ENCODE measurements around the gene ATRAID.

The ATRAID gene

DNA sequence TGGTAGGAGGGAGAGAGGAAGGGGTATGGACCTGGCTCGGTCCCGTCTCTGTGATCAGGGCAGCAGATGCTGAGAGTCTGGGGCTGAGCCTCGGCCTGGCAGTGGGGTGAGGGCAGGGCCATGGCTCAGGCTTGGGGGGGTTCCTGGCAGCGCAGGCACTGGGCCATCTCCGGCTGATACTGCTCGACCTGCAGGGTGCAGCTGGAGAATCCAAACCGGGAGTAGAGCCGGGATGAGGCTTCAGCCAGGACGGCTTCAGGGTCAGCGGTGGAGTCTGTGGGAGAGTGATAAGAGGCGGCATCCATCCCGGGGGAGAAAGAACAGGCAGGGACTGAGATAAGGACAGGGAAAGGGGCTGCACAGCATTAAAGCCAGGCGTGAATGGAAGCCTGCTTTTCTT is 43.3 kb downstream of the ATRAID start:
- Histone ChIP-seq H3K27me3 (replicated peaks; ENCODE audit: insufficient read depth, low read length) (peaks cover 40% of the 10 kb centered on the region), H3K79me2 (ENCODE audit: low read length) (no peaks in the 10 kb centered on the region), H3K27ac (ENCODE audit: low read length) (no peak overlapping the region), H3K4me2 (ENCODE audit: low read depth, low read length) (no peak overlapping the region), H4K20me1 (ENCODE audit: insufficient read depth, low read length) (no peaks in the 10 kb centered on the region), H3K9me2 (replicated peaks; ENCODE audit: insufficient read depth, low read length) (no peaks in the 10 kb centered on the region), H3F3A (ENCODE audit: insufficient read depth, low read length) (no peaks in the 10 kb centered on the region), H3K9ac (ENCODE audit: low read length) (no peak overlapping the region), H3K9me3 (replicated peaks; ENCODE audit: insufficient read depth, low read length) (no peaks in the 10 kb centered on the region), H2AFZ (ENCODE audit: low read length) (no peak overlapping the region), H3K36me3 (replicated peaks; ENCODE audit: insufficient read depth, low read length) (no peaks in the 10 kb centered on the region), H3K4me1 (ENCODE audit: low read length) (no peaks in the 10 kb centered on the region), H3K4me3 (ENCODE audit: low read length) (no peak overlapping the region)
- TF ChIP-seq, protein P1, sequence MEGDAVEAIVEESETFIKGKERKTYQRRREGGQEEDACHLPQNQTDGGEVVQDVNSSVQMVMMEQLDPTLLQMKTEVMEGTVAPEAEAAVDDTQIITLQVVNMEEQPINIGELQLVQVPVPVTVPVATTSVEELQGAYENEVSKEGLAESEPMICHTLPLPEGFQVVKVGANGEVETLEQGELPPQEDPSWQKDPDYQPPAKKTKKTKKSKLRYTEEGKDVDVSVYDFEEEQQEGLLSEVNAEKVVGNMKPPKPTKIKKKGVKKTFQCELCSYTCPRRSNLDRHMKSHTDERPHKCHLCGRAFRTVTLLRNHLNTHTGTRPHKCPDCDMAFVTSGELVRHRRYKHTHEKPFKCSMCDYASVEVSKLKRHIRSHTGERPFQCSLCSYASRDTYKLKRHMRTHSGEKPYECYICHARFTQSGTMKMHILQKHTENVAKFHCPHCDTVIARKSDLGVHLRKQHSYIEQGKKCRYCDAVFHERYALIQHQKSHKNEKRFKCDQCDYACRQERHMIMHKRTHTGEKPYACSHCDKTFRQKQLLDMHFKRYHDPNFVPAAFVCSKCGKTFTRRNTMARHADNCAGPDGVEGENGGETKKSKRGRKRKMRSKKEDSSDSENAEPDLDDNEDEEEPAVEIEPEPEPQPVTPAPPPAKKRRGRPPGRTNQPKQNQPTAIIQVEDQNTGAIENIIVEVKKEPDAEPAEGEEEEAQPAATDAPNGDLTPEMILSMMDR (IDR thresholded peaks at IDR 0.05; ENCODE audit: low read length), result no peak
- TF ChIP-seq EZH2 (optimal IDR thresholded peaks at IDR 0.05; ENCODE audit: low read depth, low read length), result no peak
- no peak for TF ChIP-seq EZH2phosphoT487 (IDR thresholded peaks at IDR 0.05; ENCODE audit: low read length)
- DNase-seq, result no peak

DNA sequence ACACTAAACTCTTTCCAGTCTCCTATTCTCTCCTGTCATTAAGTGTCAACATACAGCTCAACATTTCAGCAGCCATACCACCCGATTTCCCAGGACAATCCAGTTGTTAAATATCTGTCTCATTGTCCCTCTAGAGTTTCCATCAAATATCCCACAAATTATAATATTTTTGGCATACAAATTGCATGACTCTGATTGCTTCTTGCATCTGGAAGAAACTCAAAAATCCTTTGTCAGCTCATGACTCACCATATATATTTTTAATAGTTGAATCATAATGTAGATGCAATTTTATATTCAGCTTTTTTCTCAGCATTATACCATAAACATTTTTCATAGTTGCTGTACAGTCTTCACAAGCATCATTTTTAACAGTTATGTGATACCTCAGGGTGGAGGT is 43.8 kb downstream of the ATRAID start:
- no peaks in the 10 kb centered on the region for H4K20me1 ChIP-seq (ENCODE audit: insufficient read depth, low read length)
- H3K4me3 ChIP-seq (ENCODE audit: low read length), result no peak overlapping the region
- H3F3A ChIP-seq (ENCODE audit: insufficient read depth, low read length), result no peaks in the 10 kb centered on the region
- H3K4me1 ChIP-seq (ENCODE audit: low read length), result no peaks in the 10 kb centered on the region
- no peak overlapping the region for H3K4me2 ChIP-seq (ENCODE audit: low read depth, low read length)
- DNase-seq, result no peak
- no peaks in the 10 kb centered on the region for H3K79me2 ChIP-seq (ENCODE audit: low read length)
- H3K9me3 ChIP-seq (replicated peaks; ENCODE audit: insufficient read depth, low read length), result no peaks in the 10 kb centered on the region
- TF ChIP-seq EZH2 (optimal IDR thresholded peaks at IDR 0.05; ENCODE audit: low read depth, low read length), result no peak
- TF ChIP-seq EZH2phosphoT487 (IDR thresholded peaks at IDR 0.05; ENCODE audit: low read length), result no peak
- TF ChIP-seq, protein P1 (IDR thresholded peaks at IDR 0.05; ENCODE audit: low read length), result no peak
- no peak overlapping the region for H2AFZ ChIP-seq (ENCODE audit: low read length)
- peaks cover 45% of the 10 kb centered on the region for H3K27me3 ChIP-seq (replicated peaks; ENCODE audit: insufficient read depth, low read length)
- H3K9me2 ChIP-seq (replicated peaks; ENCODE audit: insufficient read depth, low read length), result no peaks in the 10 kb centered on the region
- no peak overlapping the region for H3K9ac ChIP-seq (ENCODE audit: low read length)
- H3K27ac ChIP-seq (ENCODE audit: low read length), result no peak overlapping the region
- no peaks in the 10 kb centered on the region for H3K36me3 ChIP-seq (replicated peaks; ENCODE audit: insufficient read depth, low read length)

DNA sequence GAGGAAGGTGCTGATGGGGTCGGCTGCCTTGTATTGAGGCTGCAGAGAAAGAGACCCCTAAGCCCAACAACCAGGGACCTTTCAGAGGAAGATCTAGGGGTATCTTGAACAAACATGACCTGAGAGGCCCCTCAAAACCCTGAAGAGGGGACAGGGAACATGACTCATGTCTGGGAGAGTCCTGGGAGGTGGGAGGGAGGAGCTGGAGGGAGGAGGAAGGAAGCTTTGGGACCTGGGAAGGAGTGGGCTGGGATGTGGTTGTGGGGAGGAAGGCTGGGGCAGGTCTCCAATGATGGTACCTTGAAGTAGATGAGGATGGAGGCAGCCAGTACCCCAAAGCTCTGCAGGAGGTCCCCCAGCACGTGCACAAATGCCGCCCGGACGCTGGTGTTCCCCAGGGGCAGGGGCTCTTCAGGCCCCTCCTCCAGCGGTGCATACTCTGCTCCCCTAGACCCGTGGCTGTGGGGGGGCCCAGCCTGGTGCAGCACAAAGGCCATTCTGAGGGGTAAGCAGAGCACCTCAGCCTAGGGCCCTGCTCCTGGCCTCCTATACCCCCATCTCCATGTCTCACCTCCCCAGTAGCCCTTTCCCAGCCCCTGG is 45.1 kb downstream of the ATRAID start:
- Histone ChIP-seq H2AFZ (ENCODE audit: low read length) (no peak overlapping the region), H3K4me3 (ENCODE audit: low read length) (no peak overlapping the region), H3F3A (ENCODE audit: insufficient read depth, low read length) (no peaks in the 10 kb centered on the region), H3K27ac (ENCODE audit: low read length) (no peak overlapping the region), H3K4me2 (ENCODE audit: low read depth, low read length) (no peak overlapping the region), H3K9me2 (replicated peaks; ENCODE audit: insufficient read depth, low read length) (no peaks in the 10 kb centered on the region), H3K9ac (ENCODE audit: low read length) (no peak overlapping the region), H3K79me2 (ENCODE audit: low read length) (no peaks in the 10 kb centered on the region), H3K27me3 (replicated peaks; ENCODE audit: insufficient read depth, low read length) (peaks cover 55% of the 10 kb centered on the region), H3K9me3 (replicated peaks; ENCODE audit: insufficient read depth, low read length) (no peaks in the 10 kb centered on the region), H3K4me1 (ENCODE audit: low read length) (no peaks in the 10 kb centered on the region), H3K36me3 (replicated peaks; ENCODE audit: insufficient read depth, low read length) (no peaks in the 10 kb centered on the region), H4K20me1 (ENCODE audit: insufficient read depth, low read length) (no peaks in the 10 kb centered on the region)
- TF ChIP-seq EZH2phosphoT487 (IDR thresholded peaks at IDR 0.05; ENCODE audit: low read length) (no peak), EZH2 (optimal IDR thresholded peaks at IDR 0.05; ENCODE audit: low read depth, low read length) (no peak)
- TF ChIP-seq, protein P1 (IDR thresholded peaks at IDR 0.05; ENCODE audit: low read length), result no peak
- no peak for DNase-seq
